ENCODE results near the gene AVEN.

The AVEN gene

GRCh38 chr15:33915571-33916407 is 123.2 kb downstream of the AVEN start:
- DNase-seq (ENCODE audit: low read depth in 3 of 3, low spot score in 1 of 3) = no peak

- DNase-seq (ENCODE audit: low read depth in 3 of 3, low spot score in 1 of 3) = no peak
Observed at GRCh38 chr15:33913459-33913858, 125.5 kb downstream of the AVEN start.

- DNase-seq (ENCODE audit: low read depth in 3 of 3, low spot score in 1 of 3) = no peak
Observed at GRCh38 chr15:33912326-33912725, 126.7 kb downstream of the AVEN start.

GRCh38 chr15:33910741-33911140 is 128.3 kb downstream of the AVEN start:
- DNase-seq (ENCODE audit: low read depth in 3 of 3, low spot score in 1 of 3) = no peak

- no peak for DNase-seq (ENCODE audit: low read depth in 3 of 3, low spot score in 1 of 3)
Observed at GRCh38 chr15:33908406-33908805, 130.6 kb downstream of the AVEN start.

GRCh38 chr15:33907326-33907725 is 131.7 kb downstream of the AVEN start:
- no peak for DNase-seq (ENCODE audit: low read depth in 3 of 3, low spot score in 1 of 3)

- no peak for DNase-seq (ENCODE audit: low read depth in 3 of 3, low spot score in 1 of 3)
Observed at GRCh38 chr15:33903661-33904060, 135.3 kb downstream of the AVEN start.

- DNase-seq (ENCODE audit: low read depth in 3 of 3, low spot score in 1 of 3) = no peak
Observed at GRCh38 chr15:33902043-33902442, 137.0 kb downstream of the AVEN start.

GRCh38 chr15:33894193-33894592 is 144.8 kb downstream of the AVEN start:
- DNase-seq (ENCODE audit: low read depth in 3 of 3, low spot score in 1 of 3) = no peak

GRCh38 chr15:33888176-33888575 is 150.8 kb downstream of the AVEN start:
- no peak for DNase-seq (ENCODE audit: low read depth in 3 of 3, low spot score in 1 of 3)

GRCh38 chr15:33882921-33883320 is 156.1 kb downstream of the AVEN start:
- no peak for DNase-seq (ENCODE audit: low read depth in 3 of 3, low spot score in 1 of 3)

GRCh38 chr15:33874156-33874555 is 164.8 kb downstream of the AVEN start:
- DNase-seq (ENCODE audit: low read depth in 3 of 3, low spot score in 1 of 3) = no peak

- no peak for DNase-seq (ENCODE audit: low read depth in 3 of 3, low spot score in 1 of 3)
Observed at GRCh38 chr15:33872416-33873106, 166.4 kb downstream of the AVEN start.

GRCh38 chr15:33871980-33872379 is 167.0 kb downstream of the AVEN start:
- DNase-seq (ENCODE audit: low read depth in 3 of 3, low spot score in 1 of 3) = no peak

GRCh38 chr15:33866101-33866737 is 172.8 kb downstream of the AVEN start:
- no peak for DNase-seq (ENCODE audit: low read depth in 3 of 3, low spot score in 1 of 3)

GRCh38 chr15:33865416-33865815 is 173.6 kb downstream of the AVEN start:
- no peak for DNase-seq (ENCODE audit: low read depth in 3 of 3, low spot score in 1 of 3)

GRCh38 chr15:33864360-33865075 is 174.5 kb downstream of the AVEN start:
- no peak for DNase-seq (ENCODE audit: low read depth in 3 of 3, low spot score in 1 of 3)

- no peak for DNase-seq (ENCODE audit: low read depth in 3 of 3, low spot score in 1 of 3)
Observed at GRCh38 chr15:33860754-33861153, 178.2 kb downstream of the AVEN start.

GRCh38 chr15:33859992-33860545 is 178.9 kb downstream of the AVEN start:
- no peak for DNase-seq (ENCODE audit: low read depth in 3 of 3, low spot score in 1 of 3)

- no peak for DNase-seq (ENCODE audit: low read depth in 3 of 3, low spot score in 1 of 3)
Observed at GRCh38 chr15:33858836-33859235, 180.2 kb downstream of the AVEN start.

- DNase-seq (ENCODE audit: low read depth in 3 of 3, low spot score in 1 of 3) = no peak
Observed at GRCh38 chr15:33857726-33858125, 181.3 kb downstream of the AVEN start.
